SK-N-SH treated with all-trans-retinoic acid at 6 μM for 48 hours (cell line): ENCODE results near the gene PITPNC1.

Experiments used
- ATAC-seq: fragments of 200-7000 bp; cut with Tn5 transposase; 3 replicates; pipeline ENCODE4 v1.9.1; 2020; ENCODE audit warnings: mild to moderate bottlenecking, moderate library complexity
- ARNTL ChIP-seq: fragments of 450-650 bp; formaldehyde crosslinking; IDR thresholded peaks from 2 replicates; pipeline ENCODE4 v1.5.0; 2020; ENCODE audit warnings: low read depth, mild to moderate bottlenecking, moderate library complexity, borderline replicate concordance
- BACH2 ChIP-seq: fragments of 250-450 bp; sonication (Bioruptor Pico); IDR thresholded peaks from 2 replicates; pipeline ENCODE4 v1.9.0; 2021; ENCODE audit warnings: mild to moderate bottlenecking, borderline replicate concordance
- CSDC2 ChIP-seq: fragments of 250-450 bp; sonication (Bioruptor Pico); IDR thresholded peaks from 2 replicates; pipeline ENCODE4 v1.5.0; 2020; ENCODE audit warnings: mild to moderate bottlenecking, moderate library complexity
- ESRRG ChIP-seq: fragments of 250-450 bp; sonication (Bioruptor Pico); IDR thresholded peaks from 2 replicates; pipeline ENCODE4 v1.6.1; 2021; ENCODE audit warnings: mild to moderate bottlenecking
- GLIS3 ChIP-seq: fragments of 250-450 bp; sonication (Bioruptor Pico); IDR thresholded peaks from 2 replicates; pipeline ENCODE4 v1.5.0; 2020; ENCODE audit warnings: mild to moderate bottlenecking, moderate library complexity
- ISL1 ChIP-seq: fragments of 250-450 bp; sonication (Bioruptor Pico); IDR thresholded peaks from 2 replicates; pipeline ENCODE4 v2.1.2; 2022; ENCODE audit warnings: mild to moderate bottlenecking, moderate library complexity
- SNAI2 ChIP-seq: fragments of 250-450 bp; sonication (Bioruptor Pico); IDR thresholded peaks from 2 replicates; pipeline ENCODE4 v1.5.0; 2020; ENCODE audit warnings: mild to moderate bottlenecking, moderate library complexity
- TOX ChIP-seq: fragments of 250-450 bp; sonication (Bioruptor Pico); IDR thresholded peaks from 2 replicates; pipeline ENCODE4 v1.8.0; 2021; ENCODE audit warnings: mild to moderate bottlenecking, moderate library complexity, borderline replicate concordance
- ZC3H10 ChIP-seq: fragments of 250-450 bp; sonication (Bioruptor Pico); IDR thresholded peaks from 2 replicates; pipeline ENCODE4 v1.5.1; 2021; ENCODE audit warnings: mild to moderate bottlenecking, moderate library complexity
- ZFP3 ChIP-seq: fragments of 250-450 bp; sonication (Bioruptor Pico); IDR thresholded peaks from 2 replicates; pipeline ENCODE4 v1.5.0; 2020; ENCODE audit warnings: mild to moderate bottlenecking, moderate library complexity
- ZFP30 ChIP-seq: fragments of 450-650 bp; formaldehyde crosslinking; IDR thresholded peaks from 2 replicates; pipeline ENCODE4 v1.5.0; 2022; ENCODE audit warnings: mild to moderate bottlenecking, moderate library complexity
- ZNF565 ChIP-seq: fragments of 450-650 bp; formaldehyde crosslinking; conservative IDR thresholded peaks from 2 replicates; pipeline ENCODE4 v1.5.0; 2020; ENCODE audit warnings: low read depth, mild to moderate bottlenecking, moderate library complexity
- ZNF70 ChIP-seq: fragments of 450-650 bp; formaldehyde crosslinking; IDR thresholded peaks from 2 replicates; pipeline ENCODE4 v1.5.0; 2020; ENCODE audit warnings: mild to moderate bottlenecking, moderate library complexity
- TF ChIP-seq, protein P1 (sequence below): fragments of 250-450 bp; sonication (Bioruptor Pico); IDR thresholded peaks from 2 replicates; pipeline ENCODE4 v1.5.1; 2020; ENCODE audit warnings: low read depth, mild to moderate bottlenecking, moderate library complexity
- TF ChIP-seq, protein P2 (sequence below): fragments of 250-450 bp; sonication (Bioruptor Pico); IDR thresholded peaks from 2 replicates; pipeline ENCODE4 v1.8.0; 2020; ENCODE audit warnings: mild to moderate bottlenecking, moderate library complexity, borderline replicate concordance
- TF ChIP-seq, protein P3 (sequence below): fragments of 250-450 bp; sonication (Bioruptor Pico); IDR thresholded peaks from 2 replicates; pipeline ENCODE4 v1.5.0; 2020; ENCODE audit warnings: mild to moderate bottlenecking, moderate library complexity
- TF ChIP-seq, protein P4 (sequence below): fragments of 250-450 bp; sonication (Bioruptor Pico); IDR thresholded peaks from 2 replicates; pipeline ENCODE4 v1.5.1; 2021; ENCODE audit warnings: mild to moderate bottlenecking, moderate library complexity

Gene PITPNC1

DNA sequence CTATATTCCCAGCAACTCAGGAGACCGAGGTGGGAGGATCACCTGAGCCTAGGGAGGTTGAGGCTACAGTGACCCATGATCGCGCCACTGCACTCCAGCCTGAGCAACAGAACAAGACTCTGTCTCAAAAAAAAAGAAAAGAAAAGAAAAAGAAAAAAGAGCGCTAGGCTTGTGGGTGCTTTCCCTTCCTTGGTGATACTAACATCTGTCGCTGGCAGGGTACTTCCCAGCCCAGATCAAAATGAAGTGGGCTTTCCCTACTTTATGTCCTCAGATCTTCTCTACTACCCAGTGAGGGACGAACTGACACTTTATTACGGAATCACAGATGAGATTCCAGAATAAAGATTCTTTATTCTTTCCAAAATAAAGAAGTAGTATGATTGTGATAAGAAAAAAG is 236.9 kb downstream of the PITPNC1 start:
- no peak for ATAC-seq
- no peak for TF ChIP-seq ZFP3 (CRISPR knock-in tag)
- TF ChIP-seq ESRRG, result no peak
- TF ChIP-seq, protein P1, sequence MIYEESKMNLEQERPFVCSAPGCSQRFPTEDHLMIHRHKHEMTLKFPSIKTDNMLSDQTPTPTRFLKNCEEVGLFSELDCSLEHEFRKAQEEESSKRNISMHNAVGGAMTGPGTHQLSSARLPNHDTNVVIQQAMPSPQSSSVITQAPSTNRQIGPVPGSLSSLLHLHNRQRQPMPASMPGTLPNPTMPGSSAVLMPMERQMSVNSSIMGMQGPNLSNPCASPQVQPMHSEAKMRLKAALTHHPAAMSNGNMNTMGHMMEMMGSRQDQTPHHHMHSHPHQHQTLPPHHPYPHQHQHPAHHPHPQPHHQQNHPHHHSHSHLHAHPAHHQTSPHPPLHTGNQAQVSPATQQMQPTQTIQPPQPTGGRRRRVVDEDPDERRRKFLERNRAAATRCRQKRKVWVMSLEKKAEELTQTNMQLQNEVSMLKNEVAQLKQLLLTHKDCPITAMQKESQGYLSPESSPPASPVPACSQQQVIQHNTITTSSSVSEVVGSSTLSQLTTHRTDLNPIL (CRISPR knock-in tag), result no peak
- TF ChIP-seq, protein P2, sequence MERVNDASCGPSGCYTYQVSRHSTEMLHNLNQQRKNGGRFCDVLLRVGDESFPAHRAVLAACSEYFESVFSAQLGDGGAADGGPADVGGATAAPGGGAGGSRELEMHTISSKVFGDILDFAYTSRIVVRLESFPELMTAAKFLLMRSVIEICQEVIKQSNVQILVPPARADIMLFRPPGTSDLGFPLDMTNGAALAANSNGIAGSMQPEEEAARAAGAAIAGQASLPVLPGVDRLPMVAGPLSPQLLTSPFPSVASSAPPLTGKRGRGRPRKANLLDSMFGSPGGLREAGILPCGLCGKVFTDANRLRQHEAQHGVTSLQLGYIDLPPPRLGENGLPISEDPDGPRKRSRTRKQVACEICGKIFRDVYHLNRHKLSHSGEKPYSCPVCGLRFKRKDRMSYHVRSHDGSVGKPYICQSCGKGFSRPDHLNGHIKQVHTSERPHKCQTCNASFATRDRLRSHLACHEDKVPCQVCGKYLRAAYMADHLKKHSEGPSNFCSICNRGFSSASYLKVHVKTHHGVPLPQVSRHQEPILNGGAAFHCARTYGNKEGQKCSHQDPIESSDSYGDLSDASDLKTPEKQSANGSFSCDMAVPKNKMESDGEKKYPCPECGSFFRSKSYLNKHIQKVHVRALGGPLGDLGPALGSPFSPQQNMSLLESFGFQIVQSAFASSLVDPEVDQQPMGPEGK, result no peak
- TF ChIP-seq, protein P3, sequence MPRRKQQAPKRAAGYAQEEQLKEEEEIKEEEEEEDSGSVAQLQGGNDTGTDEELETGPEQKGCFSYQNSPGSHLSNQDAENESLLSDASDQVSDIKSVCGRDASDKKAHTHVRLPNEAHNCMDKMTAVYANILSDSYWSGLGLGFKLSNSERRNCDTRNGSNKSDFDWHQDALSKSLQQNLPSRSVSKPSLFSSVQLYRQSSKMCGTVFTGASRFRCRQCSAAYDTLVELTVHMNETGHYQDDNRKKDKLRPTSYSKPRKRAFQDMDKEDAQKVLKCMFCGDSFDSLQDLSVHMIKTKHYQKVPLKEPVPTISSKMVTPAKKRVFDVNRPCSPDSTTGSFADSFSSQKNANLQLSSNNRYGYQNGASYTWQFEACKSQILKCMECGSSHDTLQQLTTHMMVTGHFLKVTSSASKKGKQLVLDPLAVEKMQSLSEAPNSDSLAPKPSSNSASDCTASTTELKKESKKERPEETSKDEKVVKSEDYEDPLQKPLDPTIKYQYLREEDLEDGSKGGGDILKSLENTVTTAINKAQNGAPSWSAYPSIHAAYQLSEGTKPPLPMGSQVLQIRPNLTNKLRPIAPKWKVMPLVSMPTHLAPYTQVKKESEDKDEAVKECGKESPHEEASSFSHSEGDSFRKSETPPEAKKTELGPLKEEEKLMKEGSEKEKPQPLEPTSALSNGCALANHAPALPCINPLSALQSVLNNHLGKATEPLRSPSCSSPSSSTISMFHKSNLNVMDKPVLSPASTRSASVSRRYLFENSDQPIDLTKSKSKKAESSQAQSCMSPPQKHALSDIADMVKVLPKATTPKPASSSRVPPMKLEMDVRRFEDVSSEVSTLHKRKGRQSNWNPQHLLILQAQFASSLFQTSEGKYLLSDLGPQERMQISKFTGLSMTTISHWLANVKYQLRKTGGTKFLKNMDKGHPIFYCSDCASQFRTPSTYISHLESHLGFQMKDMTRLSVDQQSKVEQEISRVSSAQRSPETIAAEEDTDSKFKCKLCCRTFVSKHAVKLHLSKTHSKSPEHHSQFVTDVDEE (CRISPR knock-in tag), result no peak
- TF ChIP-seq CSDC2, result no peak
- TF ChIP-seq, protein P4, sequence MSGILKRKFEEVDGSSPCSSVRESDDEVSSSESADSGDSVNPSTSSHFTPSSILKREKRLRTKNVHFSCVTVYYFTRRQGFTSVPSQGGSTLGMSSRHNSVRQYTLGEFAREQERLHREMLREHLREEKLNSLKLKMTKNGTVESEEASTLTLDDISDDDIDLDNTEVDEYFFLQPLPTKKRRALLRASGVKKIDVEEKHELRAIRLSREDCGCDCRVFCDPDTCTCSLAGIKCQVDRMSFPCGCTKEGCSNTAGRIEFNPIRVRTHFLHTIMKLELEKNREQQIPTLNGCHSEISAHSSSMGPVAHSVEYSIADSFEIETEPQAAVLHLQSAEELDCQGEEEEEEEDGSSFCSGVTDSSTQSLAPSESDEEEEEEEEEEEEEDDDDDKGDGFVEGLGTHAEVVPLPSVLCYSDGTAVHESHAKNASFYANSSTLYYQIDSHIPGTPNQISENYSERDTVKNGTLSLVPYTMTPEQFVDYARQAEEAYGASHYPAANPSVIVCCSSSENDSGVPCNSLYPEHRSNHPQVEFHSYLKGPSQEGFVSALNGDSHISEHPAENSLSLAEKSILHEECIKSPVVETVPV (CRISPR knock-in tag), result no peak
- no peak for TF ChIP-seq BACH2
- no peak for TF ChIP-seq GLIS3 (CRISPR knock-in tag)
- TF ChIP-seq ZC3H10 (CRISPR knock-in tag), result no peak
- TF ChIP-seq TOX (CRISPR knock-in tag), result no peak

DNA sequence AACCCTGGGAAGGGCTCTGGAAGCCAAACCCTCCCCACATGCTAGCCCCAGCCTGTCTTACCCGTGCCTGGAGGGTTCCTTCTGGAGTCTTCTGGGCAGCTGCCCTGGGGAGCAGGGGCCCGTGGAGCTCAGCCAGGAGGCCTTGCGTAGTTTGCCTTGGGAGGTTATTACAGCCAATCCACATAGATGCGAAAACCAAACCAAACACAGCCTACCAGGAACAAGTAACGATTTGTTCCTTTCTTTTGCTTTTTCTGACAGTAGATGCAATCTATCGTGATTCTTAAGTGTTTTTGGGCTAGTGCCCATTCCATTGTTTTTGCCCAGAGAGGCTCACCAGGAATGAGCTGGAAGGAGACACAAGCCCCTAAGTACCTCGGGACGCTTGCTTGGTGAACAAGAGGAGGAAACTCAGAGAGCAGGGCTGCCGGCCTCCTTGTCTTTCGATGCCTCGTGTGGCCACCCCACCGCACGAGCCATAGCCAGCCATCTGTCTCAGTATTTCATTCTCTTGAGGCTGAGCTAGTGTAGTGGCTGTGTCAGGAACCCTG is 238.0 kb downstream of the PITPNC1 start:
- ATAC-seq, result no peak
- TF ChIP-seq ISL1, result no peak
- TF ChIP-seq ARNTL (CRISPR knock-in tag), result no peak

GRCh38 chr17:67615736-67616135 is 238.7 kb downstream of the PITPNC1 start:
- ATAC-seq, result no peak
- no peak for TF ChIP-seq ZFP30
- no peak for TF ChIP-seq GLIS3 (CRISPR knock-in tag)
- no peak for TF ChIP-seq ZNF565 (CRISPR knock-in tag)
- TF ChIP-seq ZFP3 (CRISPR knock-in tag), result no peak
- no peak for TF ChIP-seq SNAI2
- TF ChIP-seq ZNF70, result no peak
- TF ChIP-seq, protein P3 (CRISPR knock-in tag), result no peak

- ATAC-seq, result no peak
These were observed 240.3 kb downstream of the PITPNC1 start for GRCh38 chr17:67617304-67617899.

More at GRCh38 chr17:67617304-67617899, 240.3 kb downstream of the PITPNC1 start:
- TF ChIP-seq, protein P1 (CRISPR knock-in tag), result no peak
- TF ChIP-seq TOX (CRISPR knock-in tag) (no peak), ESRRG (no peak)
- TF ChIP-seq, all 23 proteins: peak for 0
